SK-N-SH (cell line): ENCODE data around the gene ZNF148. TPM values are rescaled to one million over a fixed set of nuclear protein-coding genes. Genes with fewer than 3 reads are reported as not detected.

Experiments used
- CTCF ChIA-PET: fragments of 300-600, 350-600 bp; formaldehyde crosslinking; extraction: SDS; loops from one replicate; lab custom pipeline; 2021; lab: Yijun Ruan, JAX
- POLR2A ChIA-PET: fragments of 350-600 bp; sonication (Branson Sonifier 250); formaldehyde crosslinking; extraction: SDS; loops from one replicate; lab custom pipeline; 2020; ENCODE audit warnings: antibody characterized with exemption, inconsistent platforms; lab: Yijun Ruan, JAX
- DNase-seq: peaks from one replicate; pipeline ENCODE4 v3.0.0; 2012
- H2AFZ ChIP-seq: fragments of 200-600 bp; sonication (generic); 2 replicates; pipeline ENCODE4 v1.8.1; 2016; ENCODE audit warnings: antibody characterized with exemption, mild to moderate bottlenecking, low read depth
- H3F3A ChIP-seq: fragments of 200-600 bp; sonication (generic); replicated peaks from 2 replicates; pipeline ENCODE3; 2016; ENCODE audit warnings: antibody characterized with exemption, mild to moderate bottlenecking; ENCODE audit not compliant: insufficient read depth
- H3K27ac ChIP-seq, 2 experiments: fragments of 200-500 bp in 1 of 2; fragments of 200-600 bp in 1 of 2; sonication (Bioruptor generic) in 1 of 2; sonication (generic), shearing (Covaris generic) in 1 of 2; 2 replicates each; pipeline versions ENCODE4 v1.5.1 to v1.6.1; 2014 to 2016; ENCODE audit warnings: low read depth in 2 of 2, inconsistent platforms in 1 of 2, low read length in 1 of 2, mild to moderate bottlenecking in 1 of 2, mixed read lengths in 1 of 2
- H3K27me3 ChIP-seq: fragments of 200-600 bp; sonication (generic), shearing (Covaris generic); 2 replicates; pipeline ENCODE4 v1.6.1; 2016; ENCODE audit warnings: mixed run types; ENCODE audit not compliant: insufficient read depth
- H3K36me3 ChIP-seq, 2 experiments: fragments of 200-500 bp in 1 of 2; fragments of 200-600 bp in 1 of 2; sonication (Bioruptor generic) in 1 of 2; sonication (generic) in 1 of 2; replicated peaks in 1 of 2; 2 replicates each; pipeline versions ENCODE3 to v1.5.1; 2014 to 2016; ENCODE audit warnings: low read length in 1 of 2, mild to moderate bottlenecking in 1 of 2; ENCODE audit not compliant: insufficient read depth in 2 of 2, control insufficient read depth in 1 of 2
- H3K4me1 ChIP-seq, 2 experiments: fragments of 200-500 bp in 1 of 2; fragments of 200-600 bp in 1 of 2; sonication (Bioruptor generic) in 1 of 2; sonication (generic), shearing (Covaris generic) in 1 of 2; 2 replicates each; pipeline versions ENCODE4 v1.5.1 to v1.6.1; 2014 to 2016; ENCODE audit warnings: low read depth in 1 of 2, low read length in 1 of 2, mixed run types in 1 of 2; ENCODE audit not compliant: insufficient read depth in 2 of 2, control insufficient read depth in 1 of 2
- H3K4me2 ChIP-seq: fragments of 200-600 bp; sonication (generic), shearing (Covaris generic); 2 replicates; pipeline ENCODE4 v1.6.1; 2017; ENCODE audit warnings: mixed run types
- H3K4me3 ChIP-seq, 2 experiments: fragments of 200-500 bp in 1 of 2; fragments of 200-600 bp in 1 of 2; sonication (Bioruptor generic) in 1 of 2; sonication (generic), shearing (Covaris generic) in 1 of 2; 2 replicates each; pipeline versions ENCODE4 v1.5.1 to v1.8.1; 2014 to 2016; ENCODE audit warnings: low read depth in 2 of 2, inconsistent platforms in 1 of 2, low read length in 1 of 2, mild to moderate bottlenecking in 1 of 2, mixed read lengths in 1 of 2, moderate library complexity in 1 of 2
- H3K79me2 ChIP-seq: fragments of 200-600 bp; sonication (generic); 2 replicates; pipeline ENCODE4 v1.8.1; 2017; ENCODE audit warnings: mild to moderate bottlenecking; ENCODE audit not compliant: insufficient read depth
- H3K9ac ChIP-seq: fragments of 200-600 bp; sonication (generic); 2 replicates; pipeline ENCODE4 v1.6.1; 2017; ENCODE audit warnings: mixed run types
- H3K9me2 ChIP-seq: fragments of 200-600 bp; sonication (generic); 2 replicates; pipeline ENCODE4 v1.6.1; 2017; ENCODE audit warnings: mixed run types
- H3K9me3 ChIP-seq: fragments of 200-600 bp; sonication (generic); 2 replicates; pipeline ENCODE4 v1.6.1; 2017; ENCODE audit warnings: mixed run types, mild to moderate bottlenecking, moderate library complexity
- H4K20me1 ChIP-seq: fragments of 200-600 bp; sonication (generic); 2 replicates; pipeline ENCODE4 v1.6.1; 2017; ENCODE audit warnings: mild to moderate bottlenecking, mixed run types; ENCODE audit not compliant: insufficient read depth
- CHD2 ChIP-seq: fragments of 150-350 bp; IDR thresholded peaks from 2 replicates; pipeline ENCODE4 v1.6.1; 2018; ENCODE audit warnings: low read length; ENCODE audit not compliant: partially characterized antibody
- CTCF ChIP-seq: fragments of 200-600 bp; sonication (generic); IDR thresholded peaks from 2 replicates; pipeline ENCODE4 v1.6.1; 2017; ENCODE audit warnings: antibody characterized with exemption, mild to moderate bottlenecking, moderate library complexity
- ELF1 ChIP-seq: IDR thresholded peaks from 2 replicates; pipeline ENCODE4 v1.4.0; 2012
- FOSL2 ChIP-seq: IDR thresholded peaks from 2 replicates; pipeline ENCODE4 v1.4.0; 2012; ENCODE audit warnings: low read depth, mild to moderate bottlenecking, moderate library complexity, borderline replicate concordance
- FOXJ3 ChIP-seq: sonication (generic); formaldehyde crosslinking; IDR thresholded peaks from 2 replicates; pipeline ENCODE4 v1.5.1; 2020; ENCODE audit warnings: mild to moderate bottlenecking, missing genetic modification reagents
- FOXM1 ChIP-seq: IDR thresholded peaks from 2 replicates; pipeline ENCODE4 v1.4.0; 2012; ENCODE audit warnings: low read depth, mild to moderate bottlenecking
- GATA2 ChIP-seq: sonication (generic); formaldehyde crosslinking; IDR thresholded peaks from 2 replicates; pipeline ENCODE4 v1.5.0; 2020; ENCODE audit warnings: mild to moderate bottlenecking, missing genetic modification reagents
- JUND ChIP-seq: IDR thresholded peaks from 2 replicates; pipeline ENCODE4 v1.4.0; 2012
- MEF2A ChIP-seq: IDR thresholded peaks from 2 replicates; pipeline ENCODE4 v1.4.0; 2012; ENCODE audit warnings: low read depth, borderline replicate concordance
- MXI1 ChIP-seq: IDR thresholded peaks from 2 replicates; pipeline ENCODE4 v1.6.1; 2012; ENCODE audit warnings: mild to moderate bottlenecking, low read depth, low read length, improper control_type of control experiment
- NFIC ChIP-seq: IDR thresholded peaks from 2 replicates; pipeline ENCODE4 v1.4.0; 2012; ENCODE audit warnings: borderline replicate concordance
- RCOR1 ChIP-seq: fragments of 150-350 bp; IDR thresholded peaks from 2 replicates; pipeline ENCODE4 v1.6.1; 2017; ENCODE audit warnings: antibody characterized with exemption, low read length
- REST ChIP-seq: IDR thresholded peaks from 2 replicates; pipeline ENCODE4 v1.6.1; 2012; ENCODE audit warnings: mild to moderate bottlenecking, low read depth, low read length, moderate library complexity
- RFX5 ChIP-seq: IDR thresholded peaks from 2 replicates; pipeline ENCODE4 v1.6.1; 2012; ENCODE audit warnings: mild to moderate bottlenecking, improper control_type of control experiment, low read length
- SIN3A ChIP-seq: IDR thresholded peaks from 2 replicates; pipeline ENCODE4 v1.6.1; 2012; ENCODE audit warnings: low read depth, mild to moderate bottlenecking, low read length, moderate library complexity, borderline replicate concordance
- TAF1 ChIP-seq: IDR thresholded peaks from 2 replicates; pipeline ENCODE4 v1.6.1; 2012; ENCODE audit warnings: low read depth, mild to moderate bottlenecking, low read length, moderate library complexity, borderline replicate concordance
- TCF12 ChIP-seq: IDR thresholded peaks from 2 replicates; pipeline ENCODE4 v1.4.0; 2012
- TEAD4 ChIP-seq: IDR thresholded peaks from 2 replicates; pipeline ENCODE4 v1.4.0; 2012; ENCODE audit warnings: mild to moderate bottlenecking, borderline replicate concordance; ENCODE audit not compliant: insufficient read depth
- USF1 ChIP-seq: IDR thresholded peaks from 2 replicates; pipeline ENCODE4 v1.4.0; 2012; ENCODE audit warnings: low read depth, borderline replicate concordance
- ZBTB33 ChIP-seq: IDR thresholded peaks from 2 replicates; pipeline ENCODE4 v1.4.0; 2012; ENCODE audit warnings: low read depth, borderline replicate concordance
- WGBS: methylation state at CpG from one replicate; pipeline ENCODE4 v1.1.6; 2017; ENCODE audit warnings: low lambda C conversion rate; 5-methylcytosine and 5-hydroxymethylcytosine counted together
- polyA plus RNA-seq, 3 experiments: library from polyadenylated mRNA; depleted of rRNA; stranded (reverse); fragments of >200 nt; gene quantifications; 2 replicates each; pipeline ENCODE4 v1.2.3, GENCODE V29; 2012

ZNF148 gene
- polyA plus RNA-seq, 1 of the 3 experiments (the other 2 are of a cell fraction), result 5.1 TPM

- POLR2A ChIA-PET, result interaction anchor here (0.6 kb wide), 1 partner anchor 269 kb away, joined by 3 read pairs; no protein-coding TSS in a partner anchor
Measured at GRCh38 chr3:125334675-125335560, 40.2 kb downstream of the ZNF148 start.

More at GRCh38 chr3:125334675-125335560, 40.2 kb downstream of the ZNF148 start:
- Histone ChIP-seq H3K9ac (no peak overlapping the region), H2AFZ (no peak overlapping the region), H3K4me2 (peak overlapping the region; percentile 21; the same call in 1 of the 2 replicates), H3F3A (peaks cover 11% of the 10 kb centered on the region), H3K27me3 (no peaks in the 10 kb centered on the region), H3K4me1 (peaks cover 7 to 26% of the 10 kb centered on the region in 2 experiments; a peak in 3 of 4 replicates), H4K20me1 (peaks cover 32% of the 10 kb centered on the region), H3K27ac (no peak overlapping the region; a peak in 1 of 4 replicates), H3K9me3 (peaks cover 11% of the 10 kb centered on the region; the same call in 1 of the 2 replicates), H3K36me3 (peaks cover 4 to 24% of the 10 kb centered on the region in 2 experiments), H3K79me2 (peaks cover 99% of the 10 kb centered on the region), H3K4me3 (no peak overlapping the region), H3K9me2 (no peaks in the 10 kb centered on the region)
- CTCF ChIA-PET, result no interaction called here
- TF ChIP-seq FOXJ3 (no peak), TCF12 (no peak), GATA2 (CRISPR knock-in tag) (no peak), NFIC (no peak), REST (no peak), CTCF (no peak), TAF1 (no peak), USF1 (no peak), MEF2A (no peak), RCOR1 (no peak), SIN3A (no peak), ELF1 (no peak), CHD2 (no peak), FOXM1 (no peak), ZBTB33 (no peak), JUND (no peak), TEAD4 (no peak), FOSL2 (no peak), MXI1 (no peak), RFX5 (no peak)
- WGBS, result 95% methylated on average over 5 of the region's 5 CpGs
- no peak for DNase-seq
